NCI-H82 treated with DMSO at 0.1 percent for 48 hours (cell line): ENCODE results near the gene NKX6-1.

ENCODE experiments used
- DNase-seq: peaks from one replicate; lab custom pipeline; 2025; ENCODE audit not compliant: unreplicated experiment; lab: John Stamatoyannopoulos, UW

Gene NKX6-1

GRCh38 chr4:84480082-84480481 lies 19.0 kb downstream of the NKX6-1 start:
- no peak for DNase-seq

- no peak for DNase-seq
Measured at GRCh38 chr4:84479663-84480062, 19.4 kb downstream of the NKX6-1 start.

GRCh38 chr4:84477738-84478137 lies 21.4 kb downstream of the NKX6-1 start:
- no peak for DNase-seq

GRCh38 chr4:84474107-84474506 lies 25.0 kb downstream of the NKX6-1 start:
- DNase-seq: no peak

GRCh38 chr4:84472154-84472553 lies 26.9 kb downstream of the NKX6-1 start:
- no peak for DNase-seq

GRCh38 chr4:84470204-84470785 lies 28.8 kb downstream of the NKX6-1 start:
- DNase-seq: no peak

GRCh38 chr4:84467601-84468000 lies 31.5 kb downstream of the NKX6-1 start:
- DNase-seq: no peak

- DNase-seq: no peak
Measured at GRCh38 chr4:84459783-84460182, 39.3 kb downstream of the NKX6-1 start.

- no peak for DNase-seq
Measured at GRCh38 chr4:84456157-84456556, 42.9 kb downstream of the NKX6-1 start.

GRCh38 chr4:84455697-84456096 lies 43.4 kb downstream of the NKX6-1 start:
- DNase-seq: no peak

- no peak for DNase-seq
Measured at GRCh38 chr4:84451546-84451945, 47.5 kb downstream of the NKX6-1 start.

GRCh38 chr4:84443523-84443922 lies 55.6 kb downstream of the NKX6-1 start:
- no peak for DNase-seq

- no peak for DNase-seq
Measured at GRCh38 chr4:84442778-84443177, 56.3 kb downstream of the NKX6-1 start.
